Prostate gland (tissue), 2 donors: ENCODE results near the gene PDZD7.

Experiments used
- POLR2AphosphoS5 ChIP-seq: sonication (generic); formaldehyde crosslinking; IDR thresholded peaks from one replicate; pipeline ENCODE4 v1.6.1; 2017; ENCODE audit warnings: antibody characterized with exemption
- TF ChIP-seq, protein P1 (sequence below), 4 experiments: fragments of 200-600 bp in 2 of 4; fragments of 450-650 bp in 2 of 4; sonication (generic) in 2 of 4; IDR thresholded peaks; 1 replicate in 3 of 4; 2 replicates in 1 of 4; pipeline ENCODE4 v1.5.1; 2016 to 2019; ENCODE audit warnings: antibody characterized with exemption in 4 of 4, mild to moderate bottlenecking in 2 of 4, moderate library complexity in 2 of 4

DNA sequence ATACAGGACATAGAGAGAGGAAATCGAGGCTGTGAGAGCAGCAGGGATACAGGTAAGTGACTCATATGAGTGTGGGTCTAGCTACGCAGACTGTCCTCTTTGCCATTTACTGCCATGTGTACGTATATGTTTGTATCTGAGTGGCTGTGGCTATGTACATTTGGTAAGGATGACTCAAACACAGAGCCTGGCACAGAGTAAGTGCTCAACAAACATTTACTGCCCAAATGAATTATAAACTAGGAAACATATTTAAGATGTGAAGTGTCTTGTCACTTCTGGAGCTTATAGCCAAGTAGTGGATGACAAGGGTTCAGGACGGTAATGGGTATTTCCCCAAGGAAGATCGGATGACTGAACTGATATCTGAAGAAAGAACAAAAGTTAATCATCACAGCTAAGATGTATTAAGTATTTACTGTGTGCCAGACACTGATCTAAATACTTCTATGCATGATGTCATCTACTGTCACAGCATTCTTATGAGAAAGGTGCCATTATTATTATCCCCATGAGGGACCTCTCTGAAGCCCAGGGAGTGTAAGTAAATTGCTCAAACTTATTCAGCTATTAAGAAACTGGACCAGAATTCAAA is 49.7 kb downstream of the PDZD7 start:
- TF ChIP-seq, protein P1, sequence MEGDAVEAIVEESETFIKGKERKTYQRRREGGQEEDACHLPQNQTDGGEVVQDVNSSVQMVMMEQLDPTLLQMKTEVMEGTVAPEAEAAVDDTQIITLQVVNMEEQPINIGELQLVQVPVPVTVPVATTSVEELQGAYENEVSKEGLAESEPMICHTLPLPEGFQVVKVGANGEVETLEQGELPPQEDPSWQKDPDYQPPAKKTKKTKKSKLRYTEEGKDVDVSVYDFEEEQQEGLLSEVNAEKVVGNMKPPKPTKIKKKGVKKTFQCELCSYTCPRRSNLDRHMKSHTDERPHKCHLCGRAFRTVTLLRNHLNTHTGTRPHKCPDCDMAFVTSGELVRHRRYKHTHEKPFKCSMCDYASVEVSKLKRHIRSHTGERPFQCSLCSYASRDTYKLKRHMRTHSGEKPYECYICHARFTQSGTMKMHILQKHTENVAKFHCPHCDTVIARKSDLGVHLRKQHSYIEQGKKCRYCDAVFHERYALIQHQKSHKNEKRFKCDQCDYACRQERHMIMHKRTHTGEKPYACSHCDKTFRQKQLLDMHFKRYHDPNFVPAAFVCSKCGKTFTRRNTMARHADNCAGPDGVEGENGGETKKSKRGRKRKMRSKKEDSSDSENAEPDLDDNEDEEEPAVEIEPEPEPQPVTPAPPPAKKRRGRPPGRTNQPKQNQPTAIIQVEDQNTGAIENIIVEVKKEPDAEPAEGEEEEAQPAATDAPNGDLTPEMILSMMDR (IDR thresholded peaks at IDR 0.05) = no peak
- TF ChIP-seq POLR2AphosphoS5 = no peak
